ENCODE results near the gene CCDC141.

Gene CCDC141

GRCh38 chr2:178870703-178871102, 179.2 kb downstream of the CCDC141 start:
- DNase-seq (ENCODE audit: low read depth): peak; percentile 85

- DNase-seq (ENCODE audit: low read depth): no peak
Measured at GRCh38 chr2:178865999-178866398, 183.9 kb downstream of the CCDC141 start.

GRCh38 chr2:178865146-178865936, 184.6 kb downstream of the CCDC141 start:
- DNase-seq (ENCODE audit: low read depth): peak; percentile 82

- peak; percentile 88 for DNase-seq (ENCODE audit: low read depth)
Measured at GRCh38 chr2:178863856-178864620, 185.9 kb downstream of the CCDC141 start.

- DNase-seq (ENCODE audit: low read depth): no peak
Measured at GRCh38 chr2:178863130-178863855, 186.6 kb downstream of the CCDC141 start.

GRCh38 chr2:178860551-178860950, 189.4 kb downstream of the CCDC141 start:
- peak; percentile 50 for DNase-seq (ENCODE audit: low read depth)

- no peak for DNase-seq (ENCODE audit: low read depth)
Measured at GRCh38 chr2:178859730-178860129, 190.2 kb downstream of the CCDC141 start.

- no peak for DNase-seq (ENCODE audit: low read depth)
Measured at GRCh38 chr2:178858896-178859625, 190.9 kb downstream of the CCDC141 start.

GRCh38 chr2:178855151-178855550, 194.8 kb downstream of the CCDC141 start:
- no peak for DNase-seq (ENCODE audit: low read depth)

GRCh38 chr2:178848335-178848734, 201.6 kb downstream of the CCDC141 start:
- DNase-seq (ENCODE audit: low read depth): no peak

GRCh38 chr2:178846458-178846802, 203.5 kb downstream of the CCDC141 start:
- DNase-seq (ENCODE audit: low read depth): peak; percentile 22

GRCh38 chr2:178845566-178846457, 204.1 kb downstream of the CCDC141 start:
- peak; percentile 54 for DNase-seq (ENCODE audit: low read depth)

- no peak for DNase-seq (ENCODE audit: low read depth)
Measured at GRCh38 chr2:178844701-178845100, 205.2 kb downstream of the CCDC141 start.

GRCh38 chr2:178844269-178844668, 205.7 kb downstream of the CCDC141 start:
- no peak for DNase-seq (ENCODE audit: low read depth)

- no peak for DNase-seq (ENCODE audit: low read depth)
Measured at GRCh38 chr2:178843697-178844096, 206.2 kb downstream of the CCDC141 start.

GRCh38 chr2:178836807-178837206, 213.1 kb downstream of the CCDC141 start:
- no peak for DNase-seq (ENCODE audit: low read depth)

- no peak for DNase-seq (ENCODE audit: low read depth)
Measured at GRCh38 chr2:178834086-178834485, 215.9 kb downstream of the CCDC141 start.

- DNase-seq (ENCODE audit: low read depth): no peak
Measured at GRCh38 chr2:178833382-178833781, 216.6 kb downstream of the CCDC141 start.

- no peak for DNase-seq (ENCODE audit: low read depth)
Measured at GRCh38 chr2:178830451-178830850, 219.5 kb downstream of the CCDC141 start.

- peak; percentile 17 for DNase-seq (ENCODE audit: low read depth)
Measured at GRCh38 chr2:178829981-178830380, 220.0 kb downstream of the CCDC141 start.
